Caco-2 (cell line): ENCODE measurements around the gene TDP2. TPM values are rescaled to one million over a fixed set of nuclear protein-coding genes. Genes with fewer than 3 reads are reported as not detected.
"Not testable (repeated sequence)": the region's sequence is repeated elsewhere in the genome, so short reads cannot be mapped to it uniquely, and the experiment has no call there.

Experiments
- BruUV-seq: library from RNA; stranded (reverse); fragments of 400-500 nt; replicated peaks from 2 replicates; lab custom pipeline; 2021; lab: Mats Ljungman, UMichigan
- CTCF ChIA-PET: fragments of 300-600 bp; sonication (Branson Sonifier 250); formaldehyde crosslinking; loops from one replicate; lab custom pipeline; 2022; ENCODE audit warnings: antibody characterized with exemption; lab: Charles Lee
- POLR2A ChIA-PET: fragments of 300-600 bp; sonication (Branson Sonifier 250); formaldehyde crosslinking; loops from one replicate; lab custom pipeline; 2022; ENCODE audit warnings: antibody characterized with exemption; lab: Charles Lee
- DNase-seq, 2 experiments: peaks; one replicate each; pipeline versions ENCODE4 v3.0.0 to v3.0.0-alpha.2; 2020 to 2022
- H3K27me3 ChIP-seq: replicated peaks from 2 replicates; pipeline ENCODE4 v1.6.0; 2011; ENCODE audit warnings: low read length; ENCODE audit not compliant: control insufficient read depth, insufficient read depth
- H3K36me3 ChIP-seq: 2 replicates; pipeline ENCODE4 v1.5.1; 2011; ENCODE audit warnings: low read length; ENCODE audit not compliant: control insufficient read depth, insufficient read depth
- H3K4me1 ChIP-seq: fragments of 250-450 bp; sonication (Bioruptor Pico); 2 replicates; pipeline ENCODE4 v1.5.1; 2020; ENCODE audit warnings: mild to moderate bottlenecking
- H3K4me3 ChIP-seq: 2 replicates; pipeline ENCODE4 v1.5.1; 2011; ENCODE audit warnings: low read depth, mild to moderate bottlenecking, control low read depth, low read length
- H3K9me3 ChIP-seq: fragments of 250-450 bp; sonication (Bioruptor Pico); 2 replicates; pipeline ENCODE4 v1.5.1; 2020; ENCODE audit warnings: mild to moderate bottlenecking, moderate library complexity
- H3K27ac Mint-ChIP-seq: one replicate; pipeline ENCODE4 v1.8.0; 2022; ENCODE audit warnings: mixed read lengths; ENCODE audit not compliant: unreplicated experiment
- H3K27me3 Mint-ChIP-seq: one replicate; pipeline ENCODE4 v1.8.0; 2022; ENCODE audit warnings: mixed read lengths; ENCODE audit not compliant: insufficient read depth, unreplicated experiment
- H3K36me3 Mint-ChIP-seq: one replicate; pipeline ENCODE4 v1.8.0; 2022; ENCODE audit warnings: mild to moderate bottlenecking, mixed read lengths; ENCODE audit not compliant: insufficient read depth, unreplicated experiment
- H3K4me1 Mint-ChIP-seq: one replicate; pipeline ENCODE4 v1.8.0; 2022; ENCODE audit warnings: low read depth, mixed read lengths; ENCODE audit not compliant: unreplicated experiment
- H3K4me3 Mint-ChIP-seq: one replicate; pipeline ENCODE4 v1.8.0; 2022; ENCODE audit warnings: mild to moderate bottlenecking, moderate library complexity, mixed read lengths; ENCODE audit not compliant: unreplicated experiment
- H3K9me3 Mint-ChIP-seq: one replicate; pipeline ENCODE4 v1.8.0; 2022; ENCODE audit warnings: mixed read lengths; ENCODE audit not compliant: unreplicated experiment
- CTCF ChIP-seq, 2 experiments: fragments of 200-600 bp in 1 of 2; IDR thresholded peaks; 1 replicate in 1 of 2; 2 replicates in 1 of 2; pipeline versions ENCODE4 v1.5.1 to v1.8.0; 2011 to 2022; ENCODE audit warnings: antibody characterized with exemption in 1 of 2, control low read depth in 1 of 2, inconsistent platforms in 1 of 2, low read depth in 1 of 2, low read length in 1 of 2, mild to moderate bottlenecking in 1 of 2, moderate library complexity in 1 of 2; ENCODE audit not compliant: insufficient read depth in 1 of 2, severe bottlenecking in 1 of 2, unreplicated experiment in 1 of 2
- intact Hi-C: fragments of 100-400 bp; cut with micrococcal nuclease; formaldehyde crosslinking; loops from one replicate; pipeline ENCODE4 v1.10.0; 2022; ENCODE audit not compliant: unreplicated experiment
- total RNA-seq: library from RNA; stranded (reverse); gene quantifications from 2 replicates; pipeline ENCODE4 v1.2.3, GENCODE V29; 2022

Gene TDP2
- total RNA-seq, 1 experiment from 2014 or later: 46.7 TPM

- intact Hi-C loops: loop anchor here (1.0 to 5.0 kb wide), 3 partner anchors 49 to 263 kb away; partner anchors contain the start of gene KIAA0319
- CTCF ChIA-PET: interaction anchor here (1.0 kb wide), 1 partner anchor 112 kb away, joined by 3 read pairs; no protein-coding TSS in a partner anchor
Measured at GRCh38 chr6:24695635-24696034, 28.9 kb upstream of the TDP2 start.

GRCh38 chr6:24694198-24694597, 27.5 kb upstream of the TDP2 start:
- CTCF ChIA-PET: interaction anchor here (1.2 kb wide), 1 partner anchor 113 kb away, joined by 4 read pairs; no protein-coding TSS in a partner anchor
- TF ChIP-seq CTCF (IDR thresholded peaks at IDR 0.05; ENCODE audit: insufficient read depth in 1 of 2, low read depth in 1 of 2, low read length in 1 of 2, severe bottlenecking in 1 of 2, unreplicated experiment in 1 of 2): no peak
- POLR2A ChIA-PET: no interaction called here
- Histone ChIP-seq H3K36me3 (no peaks in the 10 kb centered on the region), H3K4me3 (no peak overlapping the region), H3K4me1 (no peaks in the 10 kb centered on the region), H3K27me3 (no peaks in the 10 kb centered on the region), H3K9me3 (no peaks in the 10 kb centered on the region)
- Mint-ChIP-seq H3K9me3 (no peaks in the 10 kb centered on the region), H3K36me3 (peaks cover 25% of the 10 kb centered on the region), H3K4me3 (no peak overlapping the region), H3K4me1 (peaks cover 8% of the 10 kb centered on the region), H3K27ac (no peak overlapping the region), H3K27me3 (no peaks in the 10 kb centered on the region)
- BruUV-seq: no TSS peak
- no peak for DNase-seq
- intact Hi-C loops: loop anchor here (2.0 kb wide), 1 partner anchor 47 kb away; the partner anchor contains the start of gene KIAA0319

More at GRCh38 chr6:24695635-24696034, 28.9 kb upstream of the TDP2 start:
- POLR2A ChIA-PET, H3K27me3 ChIP-seq, H3K4me3 Mint-ChIP-seq, BruUV-seq, H3K27ac Mint-ChIP-seq, H3K9me3 ChIP-seq, H3K27me3 Mint-ChIP-seq, H3K9me3 Mint-ChIP-seq, H3K4me1 Mint-ChIP-seq, H3K4me3 ChIP-seq, H3K36me3 ChIP-seq, H3K4me1 ChIP-seq: not testable (repeated sequence)
- H3K36me3 Mint-ChIP-seq: peaks cover 32% of the 10 kb centered on the region
- TF ChIP-seq CTCF (IDR thresholded peaks at IDR 0.05; ENCODE audit: insufficient read depth in 1 of 2, low read depth in 1 of 2, low read length in 1 of 2, severe bottlenecking in 1 of 2, unreplicated experiment in 1 of 2): peak; percentile 37 to 44
- peak in 1 of 2 experiments; percentile 55 for DNase-seq

GRCh38 chr6:24692848-24693592, 26.3 kb upstream of the TDP2 start:
- Histone ChIP-seq H3K4me3 (no peak overlapping the region), H3K4me1 (no peaks in the 10 kb centered on the region), H3K36me3 (no peaks in the 10 kb centered on the region), H3K27me3 (no peaks in the 10 kb centered on the region), H3K9me3 (no peaks in the 10 kb centered on the region)
- Mint-ChIP-seq H3K27me3 (no peaks in the 10 kb centered on the region), H3K27ac (no peak overlapping the region), H3K9me3 (no peaks in the 10 kb centered on the region), H3K4me3 (no peak overlapping the region), H3K4me1 (peaks cover 8% of the 10 kb centered on the region), H3K36me3 (peaks cover 16% of the 10 kb centered on the region)
- CTCF ChIA-PET: no interaction called here
- intact Hi-C loops: no loop called here
- no peak for TF ChIP-seq CTCF (IDR thresholded peaks at IDR 0.05; ENCODE audit: insufficient read depth in 1 of 2, low read depth in 1 of 2, low read length in 1 of 2, severe bottlenecking in 1 of 2, unreplicated experiment in 1 of 2)
- no peak for DNase-seq
- POLR2A ChIA-PET: no interaction called here
- no TSS peak for BruUV-seq
